Measurements from ENCODE around the gene CYB5B. TPM values are rescaled to one million over a fixed set of nuclear protein-coding genes. Genes with fewer than 3 reads are reported as not detected.

Gene CYB5B
- total RNA-seq, 1 donor from 2014 or later = 120 TPM

DNA sequence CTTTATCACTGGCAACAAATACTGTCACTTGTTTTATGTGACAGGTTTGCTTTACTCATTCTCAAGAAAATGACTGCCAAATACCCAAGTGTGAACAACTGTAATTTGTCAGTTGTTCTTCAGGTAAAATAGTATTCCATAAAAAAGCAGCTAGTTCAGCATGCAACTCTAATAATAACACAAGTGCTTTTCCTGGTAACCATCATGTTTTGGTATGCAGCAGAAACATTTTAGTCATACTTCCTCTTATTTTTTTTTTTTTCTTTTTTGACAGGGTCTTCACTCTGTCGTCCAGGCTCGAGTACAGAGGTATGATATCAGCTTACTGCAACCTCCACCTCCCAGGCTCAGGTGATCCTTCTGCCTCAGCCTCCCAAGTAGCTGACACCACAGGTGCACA is 43.2 kb upstream of the CYB5B start:
- peaks cover 21% of the 10 kb centered on the region for H3K36me3 Mint-ChIP-seq (ENCODE audit: low read depth, unreplicated experiment)
- peaks cover 2% of the 10 kb centered on the region for H3K27me3 Mint-ChIP-seq (ENCODE audit: unreplicated experiment)
- no peak overlapping the region for H3K27ac Mint-ChIP-seq (ENCODE audit: unreplicated experiment)
- no peak for DNase-seq (ENCODE audit: low spot score)
- H3K9me3 Mint-ChIP-seq (ENCODE audit: unreplicated experiment) = no peaks in the 10 kb centered on the region
- no peak overlapping the region for H3K4me3 Mint-ChIP-seq (ENCODE audit: unreplicated experiment)
- H3K4me1 Mint-ChIP-seq (ENCODE audit: unreplicated experiment) = peaks cover 11% of the 10 kb centered on the region
- TF ChIP-seq, protein P1, sequence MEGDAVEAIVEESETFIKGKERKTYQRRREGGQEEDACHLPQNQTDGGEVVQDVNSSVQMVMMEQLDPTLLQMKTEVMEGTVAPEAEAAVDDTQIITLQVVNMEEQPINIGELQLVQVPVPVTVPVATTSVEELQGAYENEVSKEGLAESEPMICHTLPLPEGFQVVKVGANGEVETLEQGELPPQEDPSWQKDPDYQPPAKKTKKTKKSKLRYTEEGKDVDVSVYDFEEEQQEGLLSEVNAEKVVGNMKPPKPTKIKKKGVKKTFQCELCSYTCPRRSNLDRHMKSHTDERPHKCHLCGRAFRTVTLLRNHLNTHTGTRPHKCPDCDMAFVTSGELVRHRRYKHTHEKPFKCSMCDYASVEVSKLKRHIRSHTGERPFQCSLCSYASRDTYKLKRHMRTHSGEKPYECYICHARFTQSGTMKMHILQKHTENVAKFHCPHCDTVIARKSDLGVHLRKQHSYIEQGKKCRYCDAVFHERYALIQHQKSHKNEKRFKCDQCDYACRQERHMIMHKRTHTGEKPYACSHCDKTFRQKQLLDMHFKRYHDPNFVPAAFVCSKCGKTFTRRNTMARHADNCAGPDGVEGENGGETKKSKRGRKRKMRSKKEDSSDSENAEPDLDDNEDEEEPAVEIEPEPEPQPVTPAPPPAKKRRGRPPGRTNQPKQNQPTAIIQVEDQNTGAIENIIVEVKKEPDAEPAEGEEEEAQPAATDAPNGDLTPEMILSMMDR (IDR thresholded peaks at IDR 0.05; ENCODE audit: unreplicated experiment) = no peak

DNA sequence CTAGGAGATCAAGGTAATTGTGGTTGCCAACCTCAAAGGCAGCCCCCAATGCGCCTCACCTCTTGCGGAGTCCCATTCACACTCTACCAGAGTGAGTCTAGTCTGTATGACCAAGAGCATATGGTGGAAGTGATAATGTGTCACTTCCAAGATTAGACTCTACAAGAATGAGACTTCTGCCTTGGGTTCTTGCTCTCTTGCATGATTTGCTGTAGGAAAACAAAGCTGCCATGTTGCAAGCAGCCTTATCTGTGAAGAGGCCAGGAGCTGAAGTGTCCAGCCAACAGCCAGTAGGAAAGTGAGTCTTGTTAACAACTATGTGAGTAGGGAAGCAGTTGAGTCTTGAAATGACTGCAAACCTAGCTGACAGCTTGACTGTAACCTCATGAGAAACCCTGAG is 42.0 kb upstream of the CYB5B start:
- TF ChIP-seq, protein P1 (IDR thresholded peaks at IDR 0.05; ENCODE audit: unreplicated experiment) = no peak
- no peak overlapping the region for H3K27ac Mint-ChIP-seq (ENCODE audit: unreplicated experiment)
- H3K4me3 Mint-ChIP-seq (ENCODE audit: unreplicated experiment) = no peak overlapping the region
- peaks cover 2% of the 10 kb centered on the region for H3K27me3 Mint-ChIP-seq (ENCODE audit: unreplicated experiment)
- H3K9me3 Mint-ChIP-seq (ENCODE audit: unreplicated experiment) = no peaks in the 10 kb centered on the region
- H3K4me1 Mint-ChIP-seq (ENCODE audit: unreplicated experiment) = peaks cover 11% of the 10 kb centered on the region
- H3K36me3 Mint-ChIP-seq (ENCODE audit: low read depth, unreplicated experiment) = peaks cover 21% of the 10 kb centered on the region
- no peak for DNase-seq (ENCODE audit: low spot score)

- H3K9me3 Mint-ChIP-seq (ENCODE audit: unreplicated experiment) = no peaks in the 10 kb centered on the region
Observed at GRCh38 chr16:69384974-69385373, 39.4 kb upstream of the CYB5B start.

GRCh38 chr16:69386596-69386995 is 37.8 kb upstream of the CYB5B start:
- Mint-ChIP-seq H3K27me3 (ENCODE audit: unreplicated experiment) (peaks cover 2% of the 10 kb centered on the region), H3K4me3 (ENCODE audit: unreplicated experiment) (no peak overlapping the region), H3K9me3 (ENCODE audit: unreplicated experiment) (no peaks in the 10 kb centered on the region), H3K36me3 (ENCODE audit: low read depth, unreplicated experiment) (peaks cover 14% of the 10 kb centered on the region), H3K27ac (ENCODE audit: unreplicated experiment) (no peak overlapping the region), H3K4me1 (ENCODE audit: unreplicated experiment) (peaks cover 15% of the 10 kb centered on the region)
- TF ChIP-seq, protein P1 (IDR thresholded peaks at IDR 0.05; ENCODE audit: unreplicated experiment) = no peak
- DNase-seq (ENCODE audit: low spot score) = no peak

More at GRCh38 chr16:69384974-69385373, 39.4 kb upstream of the CYB5B start:
- Mint-ChIP-seq H3K27ac (ENCODE audit: unreplicated experiment) (peak overlapping the region; percentile 94), H3K4me1 (ENCODE audit: unreplicated experiment) (peaks cover 15% of the 10 kb centered on the region), H3K4me3 (ENCODE audit: unreplicated experiment) (peak overlapping the region; percentile 95), H3K27me3 (ENCODE audit: unreplicated experiment) (peaks cover 2% of the 10 kb centered on the region), H3K36me3 (ENCODE audit: low read depth, unreplicated experiment) (peaks cover 14% of the 10 kb centered on the region)
- TF ChIP-seq, protein P1 (IDR thresholded peaks at IDR 0.05; ENCODE audit: unreplicated experiment) = no peak
- no peak for DNase-seq (ENCODE audit: low spot score)

- H3K27ac Mint-ChIP-seq (ENCODE audit: unreplicated experiment) = no peak overlapping the region
- no peaks in the 10 kb centered on the region for H3K9me3 Mint-ChIP-seq (ENCODE audit: unreplicated experiment)
- no peaks in the 10 kb centered on the region for H3K36me3 Mint-ChIP-seq (ENCODE audit: low read depth, unreplicated experiment)
- H3K4me1 Mint-ChIP-seq (ENCODE audit: unreplicated experiment) = peaks cover 14% of the 10 kb centered on the region
- no peaks in the 10 kb centered on the region for H3K27me3 Mint-ChIP-seq (ENCODE audit: unreplicated experiment)
- TF ChIP-seq, protein P1 (IDR thresholded peaks at IDR 0.05; ENCODE audit: unreplicated experiment) = no peak
- no peak overlapping the region for H3K4me3 Mint-ChIP-seq (ENCODE audit: unreplicated experiment)
- DNase-seq (ENCODE audit: low spot score) = no peak
Observed at GRCh38 chr16:69393898-69394849, 30.2 kb upstream of the CYB5B start.

Data from endothelial cell (in vitro differentiated cells).